ENCODE results near the gene RADIL.

Gene RADIL

DNA sequence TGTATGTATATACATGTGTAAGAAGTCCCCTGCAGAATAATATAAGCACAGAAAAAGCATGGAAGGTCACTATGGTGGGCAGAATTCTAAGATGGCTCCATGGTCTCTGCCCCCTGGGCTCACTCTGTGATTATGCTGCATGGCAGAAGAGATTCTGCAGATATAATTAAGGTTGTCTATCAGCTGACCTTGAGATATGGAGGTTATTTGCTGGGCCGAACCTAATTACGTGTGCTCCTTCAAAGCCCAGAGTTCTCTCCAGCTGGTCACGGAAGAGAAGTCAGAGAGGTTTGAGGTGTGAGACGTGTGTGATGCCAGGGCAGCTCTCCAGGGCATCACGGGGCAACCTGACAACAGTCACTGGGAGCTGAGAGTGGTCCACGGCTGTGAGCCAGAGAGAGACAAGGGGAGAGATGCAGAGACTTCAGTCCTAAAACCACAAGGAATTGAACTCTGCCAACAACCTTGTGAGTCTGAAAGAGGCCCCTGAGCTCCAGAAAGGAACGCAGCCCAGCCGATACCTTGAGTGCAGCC lies 33.2 kb downstream of the RADIL start:
- Mint-ChIP-seq H3K9me3 (ENCODE audit: low read depth) (no peaks in the 10 kb centered on the region), H3K4me3 (no peak overlapping the region), H3K4me1 (ENCODE audit: low read depth) (peaks cover 3% of the 10 kb centered on the region), H3K27ac (no peak overlapping the region), H3K27me3 (peaks cover 3% of the 10 kb centered on the region), H3K36me3 (no peaks in the 10 kb centered on the region)

DNA sequence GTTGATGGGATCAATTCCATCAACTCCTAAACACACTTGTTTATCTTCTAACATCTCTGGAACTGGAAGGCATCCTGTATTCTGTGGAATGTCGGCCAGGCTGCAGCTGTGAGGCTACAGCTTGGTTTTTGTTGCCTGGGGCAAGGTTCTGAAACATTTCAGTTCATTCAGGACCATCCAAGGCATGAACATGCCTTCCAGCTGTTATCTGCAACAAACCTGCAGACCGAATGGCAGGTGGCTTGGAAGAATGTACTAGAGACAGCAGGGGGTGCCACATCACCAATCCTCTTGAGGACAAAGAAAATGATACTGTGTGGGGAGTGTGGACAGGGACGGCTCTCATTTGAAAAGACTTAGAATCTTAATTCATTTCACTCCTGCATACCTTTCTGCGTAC lies 34.1 kb downstream of the RADIL start:
- no peak overlapping the region for H3K27ac Mint-ChIP-seq
- H3K36me3 Mint-ChIP-seq: no peaks in the 10 kb centered on the region
- H3K9me3 Mint-ChIP-seq (ENCODE audit: low read depth): no peaks in the 10 kb centered on the region
- H3K4me1 Mint-ChIP-seq (ENCODE audit: low read depth): peaks cover 4% of the 10 kb centered on the region
- peaks cover 4% of the 10 kb centered on the region for H3K27me3 Mint-ChIP-seq
- no peak overlapping the region for H3K4me3 Mint-ChIP-seq

DNA sequence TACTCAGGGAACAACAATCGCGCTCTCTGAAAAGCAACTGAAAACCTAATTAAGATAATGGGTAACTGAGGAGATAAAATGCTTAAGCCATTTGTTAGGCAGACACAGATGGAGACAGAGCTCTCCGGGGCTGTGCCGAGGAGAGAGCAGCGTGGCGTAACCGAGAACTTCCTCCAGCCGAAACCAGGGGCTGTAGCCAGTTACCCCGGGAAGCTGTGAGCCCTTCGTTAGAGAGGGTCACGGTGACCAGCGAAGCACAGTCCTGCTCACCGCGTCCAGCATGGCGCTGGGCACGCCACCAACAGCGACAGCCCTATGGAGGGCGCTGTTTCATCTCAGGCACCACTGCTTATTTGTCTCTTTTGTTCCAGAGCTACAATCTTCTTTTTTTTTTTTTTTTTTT lies 37.8 kb downstream of the RADIL start:
- Mint-ChIP-seq H3K27me3 (peaks cover 4% of the 10 kb centered on the region), H3K4me3 (no peak overlapping the region), H3K27ac (no peak overlapping the region), H3K9me3 (ENCODE audit: low read depth) (no peaks in the 10 kb centered on the region), H3K36me3 (no peaks in the 10 kb centered on the region), H3K4me1 (ENCODE audit: low read depth) (peaks cover 4% of the 10 kb centered on the region)

DNA sequence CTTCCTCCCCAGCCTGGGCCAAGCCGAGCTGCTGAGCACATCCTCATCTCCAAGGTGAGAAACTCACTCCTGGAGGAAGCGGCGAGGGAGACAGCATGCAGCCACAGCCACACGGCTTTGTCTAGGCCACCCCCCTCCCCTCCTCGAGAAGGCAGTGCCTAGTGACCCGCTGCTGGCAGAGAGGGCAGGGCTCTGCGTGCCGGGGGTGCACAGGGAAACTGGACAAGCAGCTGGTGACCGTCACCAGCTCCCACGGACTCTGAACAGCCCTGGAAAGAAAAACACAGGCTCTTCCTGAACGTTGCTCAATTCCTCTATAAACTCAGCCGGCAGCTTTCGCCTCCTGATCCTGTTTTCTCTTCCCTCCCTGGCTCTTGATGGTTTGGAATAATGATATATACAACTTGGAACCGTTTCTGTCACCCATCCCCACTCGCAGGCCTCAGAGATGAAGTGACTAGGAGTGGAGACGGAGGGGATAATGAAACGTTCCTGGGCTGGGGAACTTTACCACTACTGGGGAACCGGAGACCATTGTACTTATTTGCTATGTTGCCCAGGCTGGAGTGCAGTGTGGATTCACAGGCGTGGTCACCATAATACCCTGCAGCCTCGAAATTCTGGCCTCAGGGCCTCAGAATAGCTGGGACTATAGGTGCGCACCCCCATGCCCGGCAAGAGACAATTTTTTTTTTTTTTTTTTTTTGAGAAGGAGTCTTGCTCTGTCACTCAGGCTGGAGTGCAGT lies 41.0 kb downstream of the RADIL start:
- no peak overlapping the region for H3K4me3 Mint-ChIP-seq
- peaks cover 4% of the 10 kb centered on the region for H3K4me1 Mint-ChIP-seq (ENCODE audit: low read depth)
- H3K9me3 Mint-ChIP-seq (ENCODE audit: low read depth): no peaks in the 10 kb centered on the region
- H3K27me3 Mint-ChIP-seq: peaks cover 4% of the 10 kb centered on the region
- no peak overlapping the region for H3K27ac Mint-ChIP-seq
- H3K36me3 Mint-ChIP-seq: no peaks in the 10 kb centered on the region

DNA sequence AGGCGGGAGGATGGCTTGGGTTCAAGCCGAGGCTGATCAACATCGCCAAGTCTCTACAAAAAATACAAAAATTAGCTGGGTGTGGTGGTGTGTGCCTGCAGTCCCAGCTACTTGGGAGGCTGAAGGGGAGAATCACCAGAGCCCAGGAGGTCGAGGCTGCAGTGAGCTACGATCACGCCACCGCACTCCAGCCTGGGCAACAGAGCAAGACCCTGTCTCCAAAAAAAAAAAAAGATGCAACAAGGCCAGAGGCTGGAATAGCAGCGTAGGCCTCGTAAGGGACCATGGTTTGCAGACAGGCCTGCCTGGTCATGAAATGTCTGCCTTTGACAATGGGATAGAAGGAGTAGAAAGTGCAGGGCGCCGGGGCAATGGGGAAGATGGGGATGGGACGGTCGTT lies 41.7 kb downstream of the RADIL start:
- H3K27me3 Mint-ChIP-seq: peaks cover 4% of the 10 kb centered on the region

DNA sequence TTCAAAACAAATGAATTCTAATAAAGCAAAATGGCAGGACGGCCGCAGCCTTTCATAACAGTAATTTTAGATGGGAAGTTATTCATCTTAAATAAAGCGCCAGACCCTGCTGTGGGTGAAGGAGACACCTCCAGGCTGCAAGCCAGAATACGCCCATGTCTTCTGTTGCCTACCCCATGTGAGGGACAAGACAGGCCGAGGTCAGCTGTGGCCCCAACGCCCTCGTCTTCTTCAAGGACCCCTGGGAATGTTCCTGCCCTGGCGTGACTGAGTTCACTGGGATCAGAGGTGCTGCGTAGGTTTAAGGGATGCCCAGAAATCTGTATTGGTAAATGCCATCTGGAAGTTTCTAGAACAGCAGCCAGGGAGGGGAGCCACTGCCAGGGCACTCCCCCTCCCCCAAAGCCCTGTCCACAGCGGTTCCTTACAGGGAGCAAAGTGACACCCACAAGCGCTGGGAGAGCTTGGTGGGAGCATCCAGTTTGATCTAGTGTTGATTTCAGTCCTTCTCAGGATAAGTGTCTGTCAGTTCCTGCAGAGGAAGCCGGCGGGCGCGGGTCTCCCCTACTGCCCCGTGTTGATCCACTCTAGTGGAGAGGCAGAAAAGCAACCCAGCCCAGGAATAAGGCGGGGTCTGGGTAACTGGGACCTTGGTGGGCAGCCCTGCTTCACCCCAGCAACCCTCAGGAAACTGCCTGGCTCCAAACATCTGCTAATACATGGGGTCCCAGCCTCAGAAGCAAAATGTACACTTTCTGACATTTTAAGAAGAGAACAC lies 42.3 kb downstream of the RADIL start:
- Mint-ChIP-seq H3K36me3 (no peaks in the 10 kb centered on the region), H3K4me3 (no peak overlapping the region), H3K27ac (no peak overlapping the region), H3K4me1 (ENCODE audit: low read depth) (peaks cover 4% of the 10 kb centered on the region), H3K9me3 (ENCODE audit: low read depth) (no peaks in the 10 kb centered on the region), H3K27me3 (peaks cover 4% of the 10 kb centered on the region)

More for the DNA sequence above, 41.7 kb downstream of the RADIL start:
- Mint-ChIP-seq H3K4me1 (ENCODE audit: low read depth) (peaks cover 4% of the 10 kb centered on the region), H3K36me3 (no peaks in the 10 kb centered on the region), H3K4me3 (no peak overlapping the region), H3K9me3 (ENCODE audit: low read depth) (no peaks in the 10 kb centered on the region), H3K27ac (no peak overlapping the region)

DNA sequence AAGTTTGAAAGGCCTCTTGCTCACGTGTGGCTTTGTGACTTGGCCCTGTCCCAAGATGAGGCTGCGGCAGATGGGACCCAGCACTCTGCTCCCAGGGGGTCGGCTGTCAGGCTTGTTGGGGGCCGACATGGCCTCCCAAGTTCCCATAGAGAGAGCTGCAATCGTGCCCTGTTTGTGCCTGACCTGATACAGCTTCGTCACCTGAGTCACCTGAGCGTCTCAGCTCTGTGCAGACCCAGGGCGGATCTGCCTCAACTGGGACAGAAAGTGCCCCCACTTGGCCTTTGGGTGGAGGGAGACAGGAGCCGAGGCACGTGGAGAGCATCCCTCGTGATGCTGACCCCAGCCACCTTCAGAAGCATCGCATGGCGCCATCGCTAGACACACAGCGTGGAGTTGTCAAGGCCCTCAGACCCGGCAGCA lies 43.4 kb downstream of the RADIL start:
- no peaks in the 10 kb centered on the region for H3K36me3 Mint-ChIP-seq
- H3K4me3 Mint-ChIP-seq: no peak overlapping the region
- H3K9me3 Mint-ChIP-seq (ENCODE audit: low read depth): no peaks in the 10 kb centered on the region
- H3K27ac Mint-ChIP-seq: no peak overlapping the region
- H3K4me1 Mint-ChIP-seq (ENCODE audit: low read depth): no peaks in the 10 kb centered on the region
- H3K27me3 Mint-ChIP-seq: no peaks in the 10 kb centered on the region

DNA sequence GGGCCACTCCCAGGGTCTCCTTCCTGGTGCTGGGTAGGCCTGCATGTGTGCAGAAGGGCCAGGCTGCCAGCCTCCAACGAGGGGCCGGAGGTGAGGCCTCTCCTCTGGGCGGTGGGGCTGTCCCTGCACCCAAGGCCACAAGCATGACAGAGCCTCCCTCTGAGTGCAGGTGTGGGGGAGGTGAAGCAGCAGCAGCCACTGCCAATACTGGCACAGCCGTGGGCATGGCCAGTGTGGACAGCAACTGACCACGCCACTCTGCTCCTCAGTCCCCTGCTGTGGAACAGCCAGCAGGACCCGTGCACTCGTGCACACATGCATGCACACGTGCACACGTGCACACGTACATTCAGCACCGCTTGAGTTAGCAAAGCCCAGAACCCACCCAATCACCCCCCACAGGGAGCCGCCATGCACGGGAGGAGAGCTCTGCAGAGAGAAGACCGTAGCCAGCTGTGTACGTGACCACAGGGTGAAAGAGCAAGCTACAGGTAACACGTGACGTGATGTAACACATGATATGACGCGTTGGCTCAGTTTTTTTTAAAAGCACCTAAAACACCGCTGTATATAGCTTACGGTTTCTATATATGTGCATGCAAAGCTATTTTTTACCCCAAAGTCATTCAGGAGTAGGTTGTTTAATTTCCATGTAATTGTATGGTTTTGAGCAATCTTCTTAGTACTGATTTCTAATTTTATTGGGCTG lies 44.7 kb downstream of the RADIL start:
- no peaks in the 10 kb centered on the region for H3K4me1 Mint-ChIP-seq (ENCODE audit: low read depth)
- H3K27me3 Mint-ChIP-seq: no peaks in the 10 kb centered on the region
- H3K4me3 Mint-ChIP-seq: no peak overlapping the region
- H3K9me3 Mint-ChIP-seq (ENCODE audit: low read depth): no peaks in the 10 kb centered on the region
- no peak overlapping the region for H3K27ac Mint-ChIP-seq
- no peaks in the 10 kb centered on the region for H3K36me3 Mint-ChIP-seq

DNA sequence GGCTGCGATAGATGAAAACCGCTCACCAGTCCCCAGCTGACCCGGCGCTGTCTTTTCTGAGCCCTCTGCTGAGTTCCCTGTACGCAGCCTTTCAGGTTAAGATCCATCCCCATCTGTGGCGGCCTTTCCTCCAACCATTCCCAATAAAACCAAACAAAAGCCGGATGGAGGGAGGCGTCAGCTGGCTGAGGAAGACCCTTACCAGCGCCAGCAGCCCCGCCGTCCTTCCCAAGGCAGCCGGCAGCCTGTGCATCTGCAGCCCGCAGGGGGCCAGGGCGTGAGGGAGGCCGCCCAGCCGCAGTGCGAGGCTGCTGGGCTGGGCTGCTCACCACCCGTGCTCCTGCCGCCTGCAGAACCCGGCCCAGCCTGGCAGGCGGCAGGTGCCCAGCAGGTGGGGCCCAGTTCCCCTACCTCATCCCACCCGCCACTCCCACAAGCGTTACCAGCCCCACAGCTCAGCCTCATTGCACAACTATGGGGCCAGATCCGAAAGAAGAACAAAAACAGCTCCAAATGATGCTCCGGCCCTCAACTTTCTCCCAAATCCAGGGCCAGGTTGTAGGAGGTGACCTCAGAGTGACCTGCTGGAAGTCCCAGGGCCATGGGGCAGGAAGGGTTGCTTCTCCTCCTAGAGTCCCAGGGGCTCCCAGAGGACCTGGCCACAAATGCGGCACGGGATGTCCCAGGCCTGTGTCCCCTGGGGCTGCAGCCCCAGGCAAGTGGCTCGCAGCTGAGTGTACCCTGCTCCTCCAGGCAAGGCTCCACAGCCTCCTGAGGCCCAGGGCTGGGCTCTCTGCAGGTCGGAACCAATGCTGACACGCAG lies 45.5 kb downstream of the RADIL start:
- Mint-ChIP-seq H3K9me3 (ENCODE audit: low read depth) (no peaks in the 10 kb centered on the region), H3K27ac (no peak overlapping the region)

DNA sequence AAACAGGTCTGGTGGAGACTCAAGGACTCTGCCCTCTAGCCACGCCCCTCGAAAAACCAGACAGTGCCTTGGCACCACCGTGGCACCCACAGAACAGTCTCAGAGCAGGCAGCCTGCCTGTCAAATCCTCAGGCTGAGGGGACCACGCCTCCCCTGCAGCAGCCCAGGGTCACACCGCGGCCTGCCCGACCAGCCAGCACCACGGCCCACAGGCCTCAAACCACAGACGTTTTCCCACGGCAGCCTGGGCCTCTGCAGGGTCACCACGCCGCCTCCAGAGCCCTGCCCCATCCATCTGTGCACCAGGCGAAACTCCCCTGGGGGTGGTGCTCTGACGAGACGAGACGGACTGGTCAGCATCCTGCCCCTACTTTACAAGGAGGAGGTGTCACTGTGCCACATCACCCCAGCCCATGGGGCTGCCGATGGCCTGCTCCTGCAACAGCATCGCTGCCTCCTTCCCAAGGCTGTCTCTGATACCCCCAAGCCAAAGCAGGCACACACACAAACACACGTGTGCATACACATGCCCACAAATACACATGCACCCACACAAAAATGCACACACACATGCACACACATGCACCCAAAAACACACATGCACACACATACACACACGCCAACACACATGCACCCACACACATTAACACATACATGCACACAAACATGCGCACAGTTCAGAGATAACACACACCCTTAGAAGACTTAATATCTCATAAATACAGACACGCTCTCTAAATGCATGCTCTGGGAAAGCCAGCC lies 46.3 kb downstream of the RADIL start:
- Mint-ChIP-seq H3K4me1 (ENCODE audit: low read depth) (no peaks in the 10 kb centered on the region), H3K4me3 (no peak overlapping the region), H3K9me3 (ENCODE audit: low read depth) (no peaks in the 10 kb centered on the region), H3K27ac (no peak overlapping the region), H3K27me3 (no peaks in the 10 kb centered on the region), H3K36me3 (no peaks in the 10 kb centered on the region)

More for the DNA sequence above, 45.5 kb downstream of the RADIL start:
- Mint-ChIP-seq H3K4me3 (no peak overlapping the region), H3K27me3 (no peaks in the 10 kb centered on the region), H3K4me1 (ENCODE audit: low read depth) (no peaks in the 10 kb centered on the region), H3K36me3 (no peaks in the 10 kb centered on the region)

DNA sequence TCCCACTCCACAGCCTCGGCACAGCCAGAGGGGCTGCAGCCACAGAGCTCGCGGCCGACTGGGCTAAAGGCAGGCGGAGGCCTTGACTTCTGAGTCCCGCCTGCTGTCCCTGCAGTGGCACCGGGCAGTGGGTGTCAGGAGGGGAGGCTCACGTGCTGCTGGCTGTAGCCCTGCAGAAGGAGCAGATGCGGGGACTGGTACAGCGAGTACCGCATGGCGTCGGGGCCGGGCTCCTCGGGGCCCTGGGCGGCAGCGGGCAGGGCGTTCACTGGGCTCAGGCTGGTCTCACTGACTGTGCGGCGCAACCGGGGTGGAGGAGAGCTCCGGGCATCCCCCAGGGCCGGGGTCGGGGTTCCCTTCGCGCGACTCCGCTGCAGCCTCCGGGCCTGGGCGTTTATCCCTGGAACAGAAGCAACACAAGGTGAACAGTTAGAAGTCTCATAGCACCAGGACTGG lies 47.3 kb downstream of the RADIL start:
- no peak overlapping the region for H3K4me3 Mint-ChIP-seq
- H3K36me3 Mint-ChIP-seq: no peaks in the 10 kb centered on the region
- no peaks in the 10 kb centered on the region for H3K9me3 Mint-ChIP-seq (ENCODE audit: low read depth)
- H3K27me3 Mint-ChIP-seq: no peaks in the 10 kb centered on the region
- H3K4me1 Mint-ChIP-seq (ENCODE audit: low read depth): no peaks in the 10 kb centered on the region
- no peak overlapping the region for H3K27ac Mint-ChIP-seq

DNA sequence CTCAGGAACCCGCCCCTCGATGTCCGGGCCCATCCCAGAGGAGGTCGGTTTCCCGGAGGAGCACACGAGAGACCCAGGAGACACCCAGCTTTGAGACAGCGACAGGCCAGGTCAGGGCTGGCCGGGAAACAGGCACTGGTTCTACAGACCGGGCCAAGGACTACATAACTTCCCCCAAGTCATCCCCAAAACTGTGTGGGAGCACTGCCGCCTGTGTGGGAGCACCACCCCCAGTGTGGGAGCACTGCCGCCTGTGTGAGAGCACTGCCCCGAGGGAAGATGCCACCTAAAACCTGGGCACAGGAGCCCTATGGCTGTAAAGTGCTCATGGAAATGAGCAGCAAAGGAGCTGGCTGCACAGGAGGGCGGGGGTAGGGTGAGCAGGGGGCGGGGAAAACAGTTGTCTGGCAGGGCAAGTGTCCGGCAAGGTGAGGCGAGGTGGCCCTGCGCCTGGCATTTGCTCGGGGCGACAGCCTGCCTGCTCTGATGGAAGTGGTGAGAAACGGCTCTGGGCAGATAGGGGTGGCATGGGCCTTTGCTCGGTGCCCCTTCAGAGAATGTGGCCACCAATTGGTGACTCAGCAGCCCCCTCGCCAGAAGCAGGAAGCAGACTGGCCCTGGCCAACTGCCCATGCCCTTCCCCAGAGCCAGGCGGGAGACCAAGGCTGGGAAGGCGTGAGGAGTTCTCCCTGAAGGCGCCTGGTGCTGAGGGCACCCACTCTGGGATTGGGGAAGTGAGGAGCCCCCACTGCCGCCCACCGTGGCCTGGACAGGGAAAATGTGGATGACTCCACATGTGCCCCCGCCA lies 47.9 kb downstream of the RADIL start:
- H3K4me3 Mint-ChIP-seq: no peak overlapping the region
- H3K9me3 Mint-ChIP-seq (ENCODE audit: low read depth): no peaks in the 10 kb centered on the region
- no peaks in the 10 kb centered on the region for H3K36me3 Mint-ChIP-seq
- no peak overlapping the region for H3K27ac Mint-ChIP-seq
- H3K27me3 Mint-ChIP-seq: no peaks in the 10 kb centered on the region
- H3K4me1 Mint-ChIP-seq (ENCODE audit: low read depth): no peaks in the 10 kb centered on the region

Measured in activated naive CD8-positive, alpha-beta T cell (primary cell).